PC-9 (cell line): ENCODE measurements around the gene ABCB7.

Experiments used
- CTCF ChIP-seq: fragments of 200-600 bp; sonication (generic); conservative IDR thresholded peaks from 2 replicates; pipeline ENCODE4 v1.6.1; 2017; ENCODE audit warnings: mixed run types, antibody characterized with exemption, mild to moderate bottlenecking, moderate library complexity
- EZH2 ChIP-seq: fragments of 200-600 bp; sonication (generic); IDR thresholded peaks from 2 replicates; pipeline ENCODE4 v1.8.0; 2017; ENCODE audit warnings: antibody characterized with exemption, low read depth

- TF ChIP-seq EZH2 (no peak), CTCF (no peak)
Observed at GRCh38 chrX:75115707-75116413, 40.2 kb downstream of the ABCB7 start.
